ENCODE measurements around the gene WNT2B.

WNT2B gene

GRCh38 chr1:112505400-112505785 is 3.4 kb upstream of the WNT2B start:
- DNase-seq: no peak

- no peak for DNase-seq
Observed at GRCh38 chr1:112505878-112506277, 2.9 kb upstream of the WNT2B start.

GRCh38 chr1:112506306-112506705 is 2.5 kb upstream of the WNT2B start:
- no peak for DNase-seq

- no peak for DNase-seq
Observed at GRCh38 chr1:112506731-112507130, 2.0 kb upstream of the WNT2B start.

- no peak for DNase-seq
Observed at GRCh38 chr1:112507336-112507735, 1.4 kb upstream of the WNT2B start.

- DNase-seq: no peak
Observed at GRCh38 chr1:112507921-112508277, 866 bp upstream of the WNT2B start.

GRCh38 chr1:112509005-112509659 is 367 bp downstream of the WNT2B start:
- DNase-seq: no peak

GRCh38 chr1:112509660-112510178 is 954 bp downstream of the WNT2B start:
- no peak for DNase-seq

GRCh38 chr1:112510340-112510739 is 1.6 kb downstream of the WNT2B start:
- no peak for DNase-seq

GRCh38 chr1:112511897-112512296 is 3.1 kb downstream of the WNT2B start:
- DNase-seq: no peak

GRCh38 chr1:112513112-112513870 is 4.5 kb downstream of the WNT2B start:
- DNase-seq: no peak

- DNase-seq: no peak
Observed at GRCh38 chr1:112514901-112515300, 6.1 kb downstream of the WNT2B start.

GRCh38 chr1:112515311-112516009 is 6.7 kb downstream of the WNT2B start:
- DNase-seq: no peak

GRCh38 chr1:112516141-112516540 is 7.4 kb downstream of the WNT2B start:
- DNase-seq: no peak

- DNase-seq: no peak
Observed at GRCh38 chr1:112517231-112517630, 8.5 kb downstream of the WNT2B start.

- DNase-seq: no peak
Observed at GRCh38 chr1:112517646-112518045, 8.9 kb downstream of the WNT2B start.

GRCh38 chr1:112518186-112518585 is 9.4 kb downstream of the WNT2B start:
- no peak for DNase-seq

- DNase-seq: no peak
Observed at GRCh38 chr1:112520166-112520565, 11.4 kb downstream of the WNT2B start.

- DNase-seq: peak; percentile 98
Observed at GRCh38 chr1:112522621-112523020, 13.9 kb downstream of the WNT2B start.

- DNase-seq: peak; percentile 88
Observed at GRCh38 chr1:112524251-112524650, 15.5 kb downstream of the WNT2B start.

- DNase-seq: no peak
Observed at GRCh38 chr1:112524986-112525385, 16.2 kb downstream of the WNT2B start.

GRCh38 chr1:112527266-112528010 is 18.7 kb downstream of the WNT2B start:
- DNase-seq: peak; percentile 91

GRCh38 chr1:112528076-112528475 is 19.3 kb downstream of the WNT2B start:
- peak; percentile 80 for DNase-seq
